Endodermal cell (in vitro differentiated cells): ENCODE results near the gene ARFIP1. TPM values are rescaled to one million over a fixed set of nuclear protein-coding genes. Genes with fewer than 3 reads are reported as not detected.

Source experiments
- DNase-seq: peaks from one replicate; pipeline ENCODE4 v3.0.0-alpha.2; 2017
- H3K27ac ChIP-seq: 2 replicates; pipeline ENCODE4 v1.5.1; 2013; ENCODE audit warnings: mild to moderate bottlenecking, low read depth, low read length, moderate library complexity
- H3K27me3 ChIP-seq: 2 replicates; pipeline ENCODE4 v1.6.1; 2013; ENCODE audit warnings: mild to moderate bottlenecking, low read length, moderate library complexity; ENCODE audit not compliant: insufficient read depth, control insufficient read depth, poor library complexity, severe bottlenecking
- H3K36me3 ChIP-seq: 2 replicates; pipeline ENCODE4 v1.7.0; 2013; ENCODE audit warnings: mild to moderate bottlenecking, low read length, moderate library complexity; ENCODE audit not compliant: control insufficient read depth, insufficient read depth
- H3K4me1 ChIP-seq: one replicate; pipeline ENCODE4 v1.7.0; 2013; ENCODE audit warnings: low read length; ENCODE audit not compliant: control insufficient read depth, insufficient read depth
- H3K4me3 ChIP-seq: 2 replicates; pipeline ENCODE4 v1.5.1; 2013; ENCODE audit warnings: mild to moderate bottlenecking, low read length, moderate library complexity
- H3K9ac ChIP-seq: 2 replicates; pipeline ENCODE4 v1.6.1; 2013; ENCODE audit warnings: mild to moderate bottlenecking, low read length, moderate library complexity; ENCODE audit not compliant: poor library complexity, severe bottlenecking; ENCODE audit errors: extremely low read depth
- H3K9me3 ChIP-seq: 2 replicates; pipeline ENCODE4 v1.6.1; 2013; ENCODE audit warnings: mild to moderate bottlenecking, low read length, moderate library complexity; ENCODE audit not compliant: control insufficient read depth
- H3K27ac Mint-ChIP-seq: 2 replicates; pipeline ENCODE4 v1.8.0; 2020; ENCODE audit warnings: mixed read lengths
- H3K27me3 Mint-ChIP-seq: 2 replicates; pipeline ENCODE4 v1.8.0; 2021; ENCODE audit warnings: mild to moderate bottlenecking, mixed read lengths; ENCODE audit not compliant: insufficient read depth
- H3K36me3 Mint-ChIP-seq: 2 replicates; pipeline ENCODE4 v1.8.0; 2020; ENCODE audit warnings: low read depth, mixed read lengths
- H3K4me1 Mint-ChIP-seq: 2 replicates; pipeline ENCODE4 v1.8.0; 2020; ENCODE audit warnings: mixed read lengths
- H3K4me3 Mint-ChIP-seq: 2 replicates; pipeline ENCODE4 v1.8.0; 2020; ENCODE audit warnings: mild to moderate bottlenecking, moderate library complexity, mixed read lengths
- H3K9me3 Mint-ChIP-seq: 2 replicates; pipeline ENCODE4 v1.8.0; 2020; ENCODE audit warnings: mild to moderate bottlenecking, mixed read lengths
- WGBS, 2 experiments: methylation state at CpG; one replicate each; pipeline versions ENCODE4 v1.1.5 to v1.1.7; 2013; ENCODE audit warnings: missing lambda C conversion rate in 2 of 2, mixed read lengths in 1 of 2; ENCODE audit not compliant: insufficient coverage in 1 of 2, insufficient read length in 1 of 2; 5-methylcytosine and 5-hydroxymethylcytosine counted together
- total RNA-seq, 2 donors: library from RNA; stranded (reverse); fragmentation: NEBNext Ultra II Directional in 1 of 2; extraction: Animal tissue kit (Norgen Biotek cat#: 25700) in 1 of 2; gene quantifications; 2 replicates in 1 of 2; 3 replicates in 1 of 2; pipeline ENCODE4 v1.2.1, GENCODE V29; 2021
- TF ChIP-seq, protein P1 (sequence below): fragments of 200-600 bp; sonication (generic); conservative IDR thresholded peaks from 2 replicates; pipeline ENCODE4 v1.5.0; 2021; ENCODE audit warnings: antibody characterized with exemption, mild to moderate bottlenecking

ARFIP1 gene
- total RNA-seq, 2 donors from 2014 or later: 34.3 to 39.4 TPM

DNA sequence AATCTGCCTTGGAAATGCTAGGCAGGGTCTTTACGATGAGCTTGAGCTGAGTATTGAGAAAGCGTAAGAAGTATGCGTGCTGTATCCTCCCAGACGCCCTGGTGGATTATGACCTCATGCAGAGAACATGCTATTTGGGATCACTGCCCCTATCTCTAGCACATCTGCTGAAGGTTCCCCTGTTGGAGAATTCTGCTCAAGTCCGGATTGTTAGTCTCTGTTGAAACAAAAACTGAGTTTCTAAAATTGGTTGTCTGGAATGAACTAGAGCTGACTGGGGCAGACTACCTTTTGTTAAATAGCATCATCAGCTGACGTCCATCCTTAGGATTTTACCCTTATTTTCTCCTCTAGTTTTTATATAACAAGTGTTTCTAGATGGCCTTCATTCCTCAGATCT lies 163.9 kb downstream of the ARFIP1 start:
- peaks cover 16% of the 10 kb centered on the region for H3K36me3 Mint-ChIP-seq

DNA sequence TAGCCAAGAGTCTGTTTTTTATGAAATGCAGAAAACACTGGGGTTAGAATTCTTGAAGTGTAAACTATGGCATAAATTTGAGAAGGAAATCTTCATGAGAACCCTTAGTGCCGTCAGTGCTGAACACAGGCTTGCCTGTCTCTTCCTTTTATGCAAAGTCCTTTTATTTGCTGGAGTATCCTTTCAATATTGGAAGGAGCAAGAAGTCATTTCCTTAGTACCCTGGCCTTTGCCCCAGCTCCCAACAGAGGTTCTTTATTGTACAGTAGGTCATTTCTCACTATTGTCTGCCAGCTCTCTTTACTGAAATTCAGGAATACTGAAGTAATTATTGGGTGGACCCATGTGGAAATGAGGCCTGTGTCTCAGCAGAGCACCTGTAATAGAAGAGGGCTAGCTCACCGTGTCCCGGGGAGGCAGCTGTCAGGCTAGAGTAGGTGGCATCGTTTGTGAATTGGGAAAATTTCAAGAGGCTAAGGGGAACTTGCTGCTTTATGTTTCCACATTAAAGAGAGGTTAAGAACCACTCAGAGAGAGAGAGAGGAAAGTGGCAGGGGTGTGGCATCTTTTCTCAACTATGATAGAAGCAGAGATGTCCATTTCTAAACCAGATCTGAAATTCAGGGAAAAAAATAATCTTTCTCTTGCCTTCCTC lies 165.0 kb downstream of the ARFIP1 start:
- H3K9ac ChIP-seq: no peak overlapping the region
- Mint-ChIP-seq H3K9me3 (no peaks in the 10 kb centered on the region), H3K4me1 (peaks cover 3% of the 10 kb centered on the region), H3K27me3 (peaks cover 2% of the 10 kb centered on the region), H3K27ac (no peak overlapping the region), H3K4me3 (no peak overlapping the region), H3K36me3 (peaks cover 16% of the 10 kb centered on the region)
- TF ChIP-seq, protein P1, sequence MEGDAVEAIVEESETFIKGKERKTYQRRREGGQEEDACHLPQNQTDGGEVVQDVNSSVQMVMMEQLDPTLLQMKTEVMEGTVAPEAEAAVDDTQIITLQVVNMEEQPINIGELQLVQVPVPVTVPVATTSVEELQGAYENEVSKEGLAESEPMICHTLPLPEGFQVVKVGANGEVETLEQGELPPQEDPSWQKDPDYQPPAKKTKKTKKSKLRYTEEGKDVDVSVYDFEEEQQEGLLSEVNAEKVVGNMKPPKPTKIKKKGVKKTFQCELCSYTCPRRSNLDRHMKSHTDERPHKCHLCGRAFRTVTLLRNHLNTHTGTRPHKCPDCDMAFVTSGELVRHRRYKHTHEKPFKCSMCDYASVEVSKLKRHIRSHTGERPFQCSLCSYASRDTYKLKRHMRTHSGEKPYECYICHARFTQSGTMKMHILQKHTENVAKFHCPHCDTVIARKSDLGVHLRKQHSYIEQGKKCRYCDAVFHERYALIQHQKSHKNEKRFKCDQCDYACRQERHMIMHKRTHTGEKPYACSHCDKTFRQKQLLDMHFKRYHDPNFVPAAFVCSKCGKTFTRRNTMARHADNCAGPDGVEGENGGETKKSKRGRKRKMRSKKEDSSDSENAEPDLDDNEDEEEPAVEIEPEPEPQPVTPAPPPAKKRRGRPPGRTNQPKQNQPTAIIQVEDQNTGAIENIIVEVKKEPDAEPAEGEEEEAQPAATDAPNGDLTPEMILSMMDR: no peak
- peaks cover 4% of the 10 kb centered on the region for H3K4me1 ChIP-seq
- H3K9me3 ChIP-seq: no peaks in the 10 kb centered on the region
- peaks cover 3% of the 10 kb centered on the region for H3K36me3 ChIP-seq
- no peak overlapping the region for H3K4me3 ChIP-seq
- no peak overlapping the region for H3K27ac ChIP-seq
- no peak for DNase-seq
- 73 to 80% methylated on average over 4 of the region's 4 CpGs for WGBS, 2 experiments
- H3K27me3 ChIP-seq: peaks cover 5% of the 10 kb centered on the region

More for the DNA sequence above, 163.9 kb downstream of the ARFIP1 start:
- no peaks in the 10 kb centered on the region for H3K9me3 ChIP-seq
- H3K4me1 ChIP-seq: no peaks in the 10 kb centered on the region
- Mint-ChIP-seq H3K27me3 (peaks cover 13% of the 10 kb centered on the region), H3K9me3 (no peaks in the 10 kb centered on the region), H3K4me1 (no peaks in the 10 kb centered on the region), H3K27ac (no peak overlapping the region), H3K4me3 (no peak overlapping the region)
- H3K36me3 ChIP-seq: peaks cover 3% of the 10 kb centered on the region
- H3K9ac ChIP-seq: no peak overlapping the region
- WGBS, 2 experiments: 93 to 95% methylated on average over 6 of the region's 6 CpGs
- no peak overlapping the region for H3K27ac ChIP-seq
- TF ChIP-seq, protein P1: no peak
- peaks cover 16% of the 10 kb centered on the region for H3K27me3 ChIP-seq
- H3K4me3 ChIP-seq: no peak overlapping the region
- DNase-seq: peak; percentile 42

- H3K9me3 Mint-ChIP-seq: no peaks in the 10 kb centered on the region
- no peak overlapping the region for H3K4me3 ChIP-seq
- no peak overlapping the region for H3K9ac ChIP-seq
- H3K9me3 ChIP-seq: no peaks in the 10 kb centered on the region
- TF ChIP-seq, protein P1: no peak
- 94% methylated on average over 6 to 9 of the region's 9 CpGs for WGBS, 2 experiments
- no peak overlapping the region for H3K4me3 Mint-ChIP-seq
- H3K4me1 Mint-ChIP-seq: peaks cover 11% of the 10 kb centered on the region
- H3K27ac Mint-ChIP-seq: no peak overlapping the region
- H3K27me3 ChIP-seq: no peaks in the 10 kb centered on the region
- H3K36me3 ChIP-seq: peaks cover 3% of the 10 kb centered on the region
- no peak for DNase-seq
- H3K4me1 ChIP-seq: peaks cover 12% of the 10 kb centered on the region
- no peaks in the 10 kb centered on the region for H3K27me3 Mint-ChIP-seq
- H3K36me3 Mint-ChIP-seq: peaks cover 16% of the 10 kb centered on the region
- H3K27ac ChIP-seq: no peak overlapping the region
Measured at GRCh38 chr4:152945639-152946038, 165.9 kb downstream of the ARFIP1 start.
